GM23338 (cell line): ENCODE data around the gene ATP5PD. TPM values are rescaled to one million over a fixed set of nuclear protein-coding genes. Genes with fewer than 3 reads are reported as not detected.

Source experiments
- ATAC-seq: fragments of 200-7000 bp; cut with Tn5 transposase; 3 replicates; pipeline ENCODE4 v1.9.1; 2020
- DNase-seq: peaks from one replicate; pipeline ENCODE4 v3.0.0-alpha.2; 2015; ENCODE audit warnings: low spot score
- H2AFZ ChIP-seq: fragments of 200-600 bp; sonication (generic); 2 replicates; pipeline ENCODE4 v1.8.0; 2016; ENCODE audit warnings: antibody characterized with exemption, mild to moderate bottlenecking, moderate library complexity
- H3F3A ChIP-seq: fragments of 200-600 bp; sonication (generic); replicated peaks from 2 replicates; pipeline ENCODE4 v1.8.0; 2017; ENCODE audit warnings: antibody characterized with exemption, mixed run types, low read depth
- H3K27ac ChIP-seq: fragments of 200-600 bp; sonication (generic); 2 replicates; pipeline ENCODE4 v1.6.1; 2016; ENCODE audit warnings: low read depth
- H3K27me3 ChIP-seq: fragments of 200-600 bp; sonication (generic); 2 replicates; pipeline ENCODE4 v1.8.0; 2016; ENCODE audit warnings: mild to moderate bottlenecking, mixed run types, moderate library complexity; ENCODE audit not compliant: insufficient read depth
- H3K36me3 ChIP-seq: fragments of 200-600 bp; sonication (generic); 2 replicates; pipeline ENCODE4 v1.8.0; 2016; ENCODE audit warnings: mild to moderate bottlenecking; ENCODE audit not compliant: insufficient read depth
- H3K4me1 ChIP-seq: fragments of 200-600 bp; sonication (generic); 2 replicates; pipeline ENCODE4 v1.8.0; 2016; ENCODE audit warnings: mild to moderate bottlenecking, moderate library complexity; ENCODE audit not compliant: insufficient read depth
- H3K4me2 ChIP-seq: fragments of 200-600 bp; sonication (generic); 2 replicates; pipeline ENCODE4 v1.7.1; 2017; ENCODE audit warnings: mixed run types
- H3K4me3 ChIP-seq: fragments of 200-600 bp; sonication (generic); 2 replicates; pipeline ENCODE4 v1.6.1; 2016; ENCODE audit warnings: mixed run types
- H3K79me2 ChIP-seq: fragments of 200-600 bp; sonication (generic); replicated peaks from 2 replicates; pipeline ENCODE4 v1.8.0; 2017; ENCODE audit warnings: mild to moderate bottlenecking; ENCODE audit not compliant: insufficient read depth
- H3K9me2 ChIP-seq: fragments of 200-600 bp; sonication (generic); 2 replicates; pipeline ENCODE4 v1.8.0; 2017; ENCODE audit not compliant: insufficient read depth
- H4K20me1 ChIP-seq: fragments of 200-600 bp; sonication (generic); replicated peaks from 2 replicates; pipeline ENCODE4 v1.8.0; 2017; ENCODE audit warnings: mild to moderate bottlenecking; ENCODE audit not compliant: insufficient read depth
- H3K27ac Mint-ChIP-seq: 2 replicates; pipeline ENCODE4 v1.8.0; 2020; ENCODE audit warnings: inconsistent platforms, mild to moderate bottlenecking, moderate library complexity, mixed read lengths
- H3K27me3 Mint-ChIP-seq: 3 replicates; pipeline ENCODE4 v1.8.0; 2022; ENCODE audit warnings: low read depth, mild to moderate bottlenecking, moderate library complexity, mixed read lengths, inconsistent platforms; ENCODE audit not compliant: insufficient read depth, poor library complexity
- H3K36me3 Mint-ChIP-seq: 3 replicates; pipeline ENCODE4 v1.8.0; 2021; ENCODE audit warnings: low read depth, mild to moderate bottlenecking, inconsistent platforms, moderate library complexity, mixed read lengths
- H3K4me1 Mint-ChIP-seq: 3 replicates; pipeline ENCODE4 v1.8.0; 2020; ENCODE audit warnings: mild to moderate bottlenecking, inconsistent platforms, mixed read lengths
- H3K4me3 Mint-ChIP-seq: 3 replicates; pipeline ENCODE4 v1.8.0; 2021; ENCODE audit warnings: moderate library complexity, mild to moderate bottlenecking, inconsistent platforms, mixed read lengths
- H3K9me3 Mint-ChIP-seq: 3 replicates; pipeline ENCODE4 v1.8.0; 2020; ENCODE audit warnings: moderate library complexity, mild to moderate bottlenecking, inconsistent platforms, mixed read lengths
- CREB1 ChIP-seq: fragments of 250-450 bp; sonication (Bioruptor Pico); IDR thresholded peaks from 2 replicates; pipeline ENCODE4 v1.5.0; 2020; ENCODE audit warnings: low read depth, mild to moderate bottlenecking, moderate library complexity
- ETS1 ChIP-seq: IDR thresholded peaks from 2 replicates; pipeline ENCODE4 v1.6.1; 2016; ENCODE audit warnings: antibody characterized with exemption
- EZH2 ChIP-seq: fragments of 200-600 bp; sonication (generic); IDR thresholded peaks from one replicate; pipeline ENCODE4 v1.8.0; 2017; ENCODE audit warnings: antibody characterized with exemption, mild to moderate bottlenecking, low read depth; ENCODE audit not compliant: unreplicated experiment
- EZH2phosphoT487 ChIP-seq: fragments of 200-600 bp; sonication (generic); IDR thresholded peaks from one replicate; pipeline ENCODE4 v1.8.1; 2018; ENCODE audit warnings: antibody characterized with exemption; ENCODE audit not compliant: unreplicated experiment
- POLR2AphosphoS5 ChIP-seq: IDR thresholded peaks from 2 replicates; pipeline ENCODE4 v1.6.1; 2016; ENCODE audit warnings: antibody characterized with exemption, low read depth
- REST ChIP-seq: IDR thresholded peaks from one replicate; pipeline ENCODE4 v1.6.1; 2018; ENCODE audit warnings: antibody characterized with exemption; ENCODE audit not compliant: unreplicated experiment
- STAT1 ChIP-seq: IDR thresholded peaks from one replicate; pipeline ENCODE4 v1.6.1; 2016; ENCODE audit warnings: antibody characterized with exemption; ENCODE audit not compliant: unreplicated experiment
- ZNF331 ChIP-seq: fragments of 250-450 bp; sonication (Bioruptor Pico); IDR thresholded peaks from 2 replicates; pipeline ENCODE4 v1.5.0; 2020; ENCODE audit warnings: low read depth, mild to moderate bottlenecking, moderate library complexity
- ZNF462 ChIP-seq: fragments of 250-450 bp; sonication (Bioruptor Pico); IDR thresholded peaks from 2 replicates; pipeline ENCODE4 v1.5.0; 2020; ENCODE audit warnings: mild to moderate bottlenecking, moderate library complexity
- long read RNA-seq: library from polyadenylated mRNA; unstranded; transcript quantifications from one replicate; pipeline ENCODE4 v2.0.0, GENCODE V29; 2020; ENCODE audit not compliant: unreplicated experiment
- polyA plus RNA-seq: library from polyadenylated mRNA; unstranded; fragments of >200 nt; fragmentation: Nextera tagmentation; extraction: Ambion mirVana; gene quantifications from 2 replicates; pipeline ENCODE4 v1.2.1, GENCODE V29; 2016
- total RNA-seq: library from RNA; depleted of rRNA; stranded (reverse); fragments of >200 nt; shearing (Covaris generic); gene quantifications from 2 replicates; pipeline ENCODE4 v1.2.3, GENCODE V29; 2014; rRNA removed

The ATP5PD gene
- total RNA-seq (240 and 244 TPM in 2 replicates), polyA plus RNA-seq (1,144 and 1,234 TPM in 2 replicates)
- long read RNA-seq, transcript ATP5PD-201 (6 exons, 603 nt) = major isoform, 82 of 136 reads
- long read RNA-seq, partial matches to known transcripts = 47 of 136 reads
- long read RNA-seq, other reads (novel, unspliced or antisense) = 7 of 136 reads

GRCh38 chr17:75046407-75047289 lies at the start of gene ATP5PD, which contains the start of gene KCTD2:
TSS of gene ATP5PD (minus strand) at chr17:75046969. CDS start at chr17:75042650, 4,319 bp downstream.
TSS of gene KCTD2 (plus strand) at chr17:75047225. CDS start at chr17:75047251, 26 bp downstream.
- peak within 1 kb of the TSS; percentile 93 for H3K27ac Mint-ChIP-seq

More at GRCh38 chr17:75046407-75047289, at the start of gene ATP5PD, which contains the start of gene KCTD2:
- ATAC-seq = peak; percentile 92
- peak within 1 kb of the TSS; percentile 100 for H3K4me2 ChIP-seq
- peaks cover 40% of the 10 kb centered on the region for H3F3A ChIP-seq
- 0 out of 2 replicates have a peak, but pooled peaks cover 11% of the 10 kb centered on the region for H3K36me3 ChIP-seq
- peaks cover 38% of the 10 kb centered on the region for H3K4me1 ChIP-seq
- peaks cover 18% of the 10 kb centered on the region for H4K20me1 ChIP-seq
- H3K27me3 ChIP-seq = no peaks in the 10 kb centered on the region
- peaks cover 68% of the 10 kb centered on the region for H3K79me2 ChIP-seq
- DNase-seq = peak; percentile 98
- Mint-ChIP-seq H3K4me1 (peaks cover 42% of the 10 kb centered on the region), H3K4me3 (peak within 1 kb of the TSS; percentile 97), H3K36me3 (peaks cover 44% of the 10 kb centered on the region), H3K27me3 (peaks cover 14% of the 10 kb centered on the region), H3K9me3 (no peaks in the 10 kb centered on the region)
- H3K27ac ChIP-seq = peak within 1 kb of the TSS; percentile 95
- H3K9me2 ChIP-seq = no peaks in the 10 kb centered on the region
- peak within 1 kb of the TSS; percentile 40; the same call in 1 of the 2 replicates for H2AFZ ChIP-seq
- peak within 1 kb of the TSS; percentile 100 for H3K4me3 ChIP-seq
- TF ChIP-seq EZH2phosphoT487 (no peak), POLR2AphosphoS5 (peak; percentile 90), ETS1 (peak; percentile 55), STAT1 (no peak), ZNF462 (CRISPR knock-in tag) (no peak), CREB1 (peak; percentile 78), ZNF331 (CRISPR knock-in tag) (no peak), REST (no peak), EZH2 (no peak)
